DMS 273 treated with DMSO at 0.1 percent for 48 hours (cell line): ENCODE measurements around the gene AP1AR.

ENCODE experiments used
- DNase-seq: peaks from one replicate; lab custom pipeline; 2025; lab: John Stamatoyannopoulos, UW

Gene AP1AR

GRCh38 chr4:112222219-112222955 is 9.2 kb upstream of the AP1AR start:
- DNase-seq, result no peak

DNA sequence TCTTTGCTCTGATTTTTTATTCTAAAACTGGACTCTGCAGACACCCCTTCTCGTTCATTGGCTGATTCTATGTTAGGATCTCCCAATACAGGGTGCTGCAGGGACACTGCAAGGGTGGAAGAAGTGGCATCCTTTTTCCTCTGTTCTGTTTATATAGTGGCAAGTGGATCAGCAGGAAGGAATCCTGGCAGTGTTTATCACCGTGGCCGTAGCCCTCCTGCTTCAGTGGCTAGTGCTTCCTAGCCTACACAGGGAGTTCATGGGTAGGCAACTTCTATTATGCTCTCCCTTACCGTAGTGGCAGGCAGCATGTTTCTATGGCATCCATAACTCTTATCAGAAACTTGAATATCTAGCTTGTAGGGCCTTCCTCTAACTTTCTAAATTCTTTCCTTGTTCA is 6.4 kb upstream of the AP1AR start:
- no peak for DNase-seq

GRCh38 chr4:112230879-112231778 is 458 bp upstream of the AP1AR start:
- peak; percentile 84 for DNase-seq

- peak; percentile 35 for DNase-seq
Observed at GRCh38 chr4:112234952-112235609, 3.5 kb downstream of the AP1AR start.

- DNase-seq, result no peak
Observed at GRCh38 chr4:112236040-112236439, 4.5 kb downstream of the AP1AR start.

GRCh38 chr4:112238833-112239232 is 7.2 kb downstream of the AP1AR start:
- DNase-seq, result no peak

GRCh38 chr4:112245383-112245782 is 13.8 kb downstream of the AP1AR start:
- no peak for DNase-seq

DNA sequence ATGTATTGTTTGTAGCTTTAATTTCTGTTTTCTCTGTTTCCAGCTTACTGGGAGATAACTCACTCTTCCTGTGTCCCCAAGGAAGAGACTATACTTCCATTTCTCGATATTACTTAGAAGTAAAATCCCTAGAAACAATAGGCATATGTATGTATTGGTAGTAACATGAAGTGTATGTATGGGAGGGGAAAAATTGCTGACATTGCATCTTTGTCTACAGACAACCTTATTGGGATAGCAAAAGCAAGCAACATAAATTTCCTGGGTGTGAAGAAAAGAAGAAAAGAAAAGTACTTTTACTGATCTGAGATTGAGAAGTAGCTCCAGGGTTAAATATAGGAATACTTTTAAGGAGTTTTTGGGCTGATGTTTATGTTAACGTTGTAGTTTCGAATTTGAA is 15.4 kb downstream of the AP1AR start:
- DNase-seq, result no peak

DNA sequence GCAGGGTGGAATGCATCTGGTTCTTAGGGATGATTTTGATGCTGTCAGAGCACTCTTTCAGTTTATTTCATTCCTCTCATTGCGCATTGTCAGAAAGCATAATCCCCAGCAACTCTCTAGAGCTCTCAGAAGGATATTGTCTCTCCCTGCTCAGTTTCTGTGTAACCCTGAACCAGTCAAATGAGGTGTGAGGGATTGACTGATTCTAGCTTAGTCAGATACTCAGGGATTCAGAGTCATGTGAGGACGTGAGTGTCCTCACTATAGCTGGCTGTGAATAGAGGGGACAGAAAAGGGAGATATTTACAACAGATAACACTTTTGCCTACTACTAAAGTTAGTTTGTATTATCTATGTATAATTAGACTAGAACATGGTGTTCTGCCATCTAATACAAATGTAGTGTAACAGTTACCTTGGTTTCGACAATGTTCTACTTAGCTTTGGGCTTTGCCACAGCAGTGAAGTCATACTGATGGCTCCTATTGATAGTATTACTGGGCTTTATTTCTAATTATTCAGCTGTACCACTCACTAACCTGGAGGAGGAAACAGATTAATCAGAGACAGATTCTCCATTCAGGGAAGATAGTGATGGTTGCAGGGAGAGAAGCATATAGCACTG is 19.5 kb downstream of the AP1AR start:
- DNase-seq, result no peak

GRCh38 chr4:112252234-112252633 is 20.6 kb downstream of the AP1AR start:
- no peak for DNase-seq

DNA sequence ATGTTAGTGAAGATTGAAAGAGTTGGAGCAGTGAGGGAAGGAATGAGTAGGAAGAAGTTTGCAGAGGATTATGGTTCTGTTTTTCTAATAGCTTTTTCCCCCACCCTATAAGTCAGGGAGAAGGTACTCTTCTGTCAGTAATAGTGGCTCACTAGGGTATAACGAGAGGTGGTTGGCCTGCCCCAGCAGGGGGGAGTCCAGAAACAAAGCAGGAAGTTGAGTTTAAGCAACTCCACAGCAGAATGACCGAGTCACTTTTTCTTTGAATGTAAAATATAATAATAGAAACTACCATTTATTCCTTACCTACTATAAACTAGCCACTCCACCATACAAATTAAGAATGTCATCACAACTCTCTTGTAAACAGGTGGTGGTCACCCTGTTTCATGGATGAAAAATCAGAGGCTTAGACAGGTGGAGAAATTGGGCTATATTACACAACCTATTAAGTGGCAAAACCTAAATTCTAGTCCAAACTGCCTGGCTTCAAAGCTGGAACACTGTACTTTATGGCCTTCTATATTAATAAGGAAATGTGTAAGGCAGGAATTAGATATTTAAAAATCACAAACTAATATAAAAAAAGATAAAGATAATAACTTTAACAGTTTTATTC is 21.9 kb downstream of the AP1AR start:
- no peak for DNase-seq

DNA sequence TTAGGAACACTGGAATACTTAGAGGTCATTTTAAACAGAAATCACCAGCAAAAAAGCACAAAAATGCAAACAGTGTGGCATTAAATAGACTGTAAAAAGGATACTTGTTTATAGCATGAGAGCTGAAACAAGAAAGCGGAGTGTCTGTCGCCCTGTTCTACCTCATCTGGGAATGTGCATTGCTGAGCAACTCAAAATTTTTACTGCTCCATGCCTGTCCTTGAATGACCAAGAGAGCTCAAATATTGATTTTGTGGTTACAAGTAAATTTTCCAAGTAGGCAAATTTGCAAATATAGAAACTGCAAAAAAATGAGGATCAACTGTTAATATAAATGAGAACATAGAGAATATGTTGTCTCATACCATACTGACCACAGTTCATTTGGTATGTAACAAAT is 25.5 kb downstream of the AP1AR start:
- DNase-seq, result no peak

GRCh38 chr4:112266823-112267222 is 35.2 kb downstream of the AP1AR start:
- no peak for DNase-seq

GRCh38 chr4:112270051-112270450 is 38.5 kb downstream of the AP1AR start:
- DNase-seq, result no peak

- no peak for DNase-seq
Observed at GRCh38 chr4:112270640-112271421, 39.2 kb downstream of the AP1AR start.

- DNase-seq, result no peak
Observed at GRCh38 chr4:112272292-112272691, 40.7 kb downstream of the AP1AR start.

DNA sequence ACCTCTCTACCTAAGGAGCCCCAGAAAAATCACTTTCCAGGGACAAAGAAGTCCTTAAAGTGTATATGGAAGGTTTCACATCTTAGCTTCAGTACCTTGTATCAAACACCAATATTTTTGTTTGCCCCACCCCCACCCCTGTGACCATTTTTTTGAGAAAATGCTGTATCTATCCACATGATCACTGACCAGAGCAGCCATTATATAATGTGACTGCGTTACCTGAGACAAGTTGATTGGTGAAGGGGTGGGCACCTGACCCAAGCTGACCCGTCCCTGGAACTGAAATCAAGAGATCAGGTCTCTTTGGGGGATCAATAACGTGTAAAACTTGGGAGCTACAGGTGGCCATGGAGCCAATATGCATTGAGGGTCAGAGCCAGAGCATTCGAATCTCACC is 43.4 kb downstream of the AP1AR start:
- DNase-seq, result no peak

GRCh38 chr4:112276113-112276512 is 44.5 kb downstream of the AP1AR start:
- no peak for DNase-seq

DNA sequence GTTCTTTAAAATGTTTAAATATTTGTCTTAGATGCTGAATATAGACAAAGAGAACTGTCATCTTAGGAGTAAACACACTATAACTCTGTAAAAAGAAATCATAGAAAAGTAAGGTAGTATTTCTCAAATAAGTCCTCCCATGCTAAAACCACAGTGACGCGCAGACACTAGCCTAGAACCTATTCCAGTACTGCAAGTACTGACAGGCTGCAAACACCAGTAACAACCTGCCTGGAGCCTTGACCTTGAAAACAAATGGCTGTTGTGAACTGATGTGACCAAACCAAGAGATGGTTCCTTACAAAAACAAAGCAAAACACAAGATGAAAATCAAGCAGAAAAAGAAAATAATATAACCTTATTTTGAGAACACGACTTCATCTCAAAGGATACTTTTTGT is 45.6 kb downstream of the AP1AR start:
- no peak for DNase-seq

- no peak for DNase-seq
Observed at GRCh38 chr4:112277705-112278448, 46.3 kb downstream of the AP1AR start.
